Breast epithelium (tissue), 4 donors: ENCODE measurements around the gene KIF17. TPM values are rescaled to one million over a fixed set of nuclear protein-coding genes. Genes with fewer than 3 reads are reported as not detected.

Experiments
- DNase-seq, 2 donors: peaks; one replicate each; pipeline ENCODE4 v3.0.0-alpha.2; 2019; ENCODE audit warnings: low spot score in 2 of 2
- H3K27ac ChIP-seq, 2 donors: fragments of 200-600 bp; sonication (generic) in 1 of 2; one replicate each; pipeline ENCODE4 v1.5.1; 2016 to 2019; ENCODE audit warnings: mild to moderate bottlenecking in 1 of 2
- H3K27me3 ChIP-seq, 2 donors: fragments of 200-600 bp; sonication (generic) in 1 of 2; one replicate each; pipeline versions ENCODE4 v1.5.1 to v1.6.0; 2017 to 2019; ENCODE audit warnings: control low read depth in 1 of 2, mild to moderate bottlenecking in 1 of 2
- H3K36me3 ChIP-seq: fragments of 200-600 bp; one replicate; pipeline ENCODE4 v1.5.1; 2019
- H3K4me1 ChIP-seq, 2 donors: fragments of 200-600 bp; sonication (generic); one replicate each; pipeline ENCODE4 v1.5.1; 2016 to 2019; ENCODE audit warnings: control low read depth in 1 of 2
- H3K4me3 ChIP-seq, 3 donors: fragments of 200-600 bp; sonication (generic); 1 replicate in 2 of 3; 2 replicates in 1 of 3; pipeline ENCODE4 v1.5.1; 2016 to 2019; ENCODE audit warnings: mild to moderate bottlenecking in 3 of 3, moderate library complexity in 2 of 3
- H3K9me3 ChIP-seq, 2 donors: fragments of 200-600 bp; sonication (generic) in 1 of 2; one replicate each; pipeline ENCODE4 v1.5.1; 2016 to 2019; ENCODE audit warnings: control low read depth in 1 of 2
- CTCF ChIP-seq, 3 donors: fragments of 450-650 bp; IDR thresholded peaks; one replicate each; pipeline ENCODE4 v1.5.1; 2016 to 2017; ENCODE audit warnings: antibody characterized with exemption in 3 of 3, mild to moderate bottlenecking in 3 of 3, moderate library complexity in 3 of 3
- POLR2A ChIP-seq: fragments of 450-650 bp; IDR thresholded peaks from one replicate; pipeline ENCODE4 v1.6.1; 2016; ENCODE audit warnings: antibody characterized with exemption, mild to moderate bottlenecking, moderate library complexity
- POLR2AphosphoS5 ChIP-seq, 3 donors: sonication (generic); formaldehyde crosslinking; IDR thresholded peaks; one replicate each; pipeline ENCODE4 v1.6.1; 2017; ENCODE audit warnings: antibody characterized with exemption in 3 of 3
- intact Hi-C: fragments of 100-400 bp; cut with DNase I; formaldehyde crosslinking; loops from one replicate; pipeline ENCODE4 v1.15.1; 2023; ENCODE audit warnings: low total_unique reads
- total RNA-seq, 3 donors: library from RNA; depleted of rRNA; stranded (reverse); fragments of >200 nt; gene quantifications; one replicate each; pipeline ENCODE4 v1.1.0, GENCODE V29; 2016

Gene KIF17
- total RNA-seq, 3 donors from 2014 or later, result 1.8 to 3.5 (median 2.0) TPM

DNA sequence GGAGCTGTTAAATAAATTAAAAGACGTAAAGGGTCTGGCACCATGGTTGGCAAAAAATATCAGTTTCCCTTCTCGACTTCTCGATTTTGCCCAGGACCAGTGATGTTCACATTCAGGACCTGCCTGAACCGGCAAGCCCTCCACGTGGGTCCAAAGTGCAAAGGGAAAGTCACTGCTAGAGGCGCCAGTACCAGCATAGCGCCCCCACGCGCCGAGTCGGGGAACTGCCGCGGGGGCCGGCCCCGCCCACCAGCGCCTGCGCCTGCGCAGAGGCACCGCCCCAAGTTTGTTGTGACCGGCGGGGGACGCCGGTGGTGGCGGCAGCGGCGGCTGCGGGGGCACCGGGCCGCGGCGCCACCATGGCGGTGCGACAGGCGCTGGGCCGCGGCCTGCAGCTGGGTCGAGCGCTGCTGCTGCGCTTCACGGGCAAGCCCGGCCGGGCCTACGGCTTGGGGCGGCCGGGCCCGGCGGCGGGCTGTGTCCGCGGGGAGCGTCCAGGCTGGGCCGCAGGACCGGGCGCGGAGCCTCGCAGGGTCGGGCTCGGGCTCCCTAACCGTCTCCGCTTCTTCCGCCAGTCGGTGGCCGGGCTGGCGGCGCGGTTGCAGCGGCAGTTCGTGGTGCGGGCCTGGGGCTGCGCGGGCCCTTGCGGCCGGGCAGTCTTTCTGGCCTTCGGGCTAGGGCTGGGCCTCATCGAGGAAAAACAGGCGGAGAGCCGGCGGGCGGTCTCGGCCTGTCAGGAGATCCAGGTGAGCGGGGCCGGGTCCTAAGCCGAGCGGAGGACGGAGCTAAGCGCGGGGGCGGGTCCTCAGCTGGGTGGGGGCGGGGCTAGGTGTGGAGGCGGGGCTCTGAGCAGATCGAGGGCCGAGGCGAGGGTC lies 84.4 kb downstream of the KIF17 start, which contains the start of gene PINK1:
Gene PINK1, plus strand, starts transcription at position 269 of the 875 bp plus-strand sequence. Its CDS starts 91 bp downstream, at position 360.
- peak; percentile 67 to 84 for DNase-seq
- no peaks in the 10 kb centered on the region for H3K9me3 ChIP-seq
- intact Hi-C loops, result no loop called here
- no peaks in the 10 kb centered on the region for H3K4me1 ChIP-seq
- no peaks in the 10 kb centered on the region for H3K27me3 ChIP-seq
- H3K27ac ChIP-seq, result peak within 1 kb of the TSS; percentile 86 to 91
- TF ChIP-seq POLR2A, result no peak
- TF ChIP-seq CTCF (IDR thresholded peaks at IDR 0.05), result peak; percentile 93 to 99 (median 94)
- TF ChIP-seq POLR2AphosphoS5 (IDR thresholded peaks at IDR 0.05), result no peak
- peaks cover under 1% of the 10 kb centered on the region for H3K36me3 ChIP-seq
- H3K4me3 ChIP-seq, result peak within 1 kb of the TSS; percentile 88 to 99 (median 97)

GRCh38 chr1:20632386-20632785 lies 85.4 kb downstream of the KIF17 start:
- TF ChIP-seq POLR2A (no peak), POLR2AphosphoS5 (IDR thresholded peaks at IDR 0.05) (no peak)
- Histone ChIP-seq H3K27ac (no peak overlapping the region), H3K9me3 (no peaks in the 10 kb centered on the region), H3K27me3 (no peaks in the 10 kb centered on the region), H3K4me1 (no peaks in the 10 kb centered on the region), H3K36me3 (no peaks in the 10 kb centered on the region), H3K4me3 (no peak overlapping the region)
- no peak for DNase-seq
- intact Hi-C loops, result no loop called here

DNA sequence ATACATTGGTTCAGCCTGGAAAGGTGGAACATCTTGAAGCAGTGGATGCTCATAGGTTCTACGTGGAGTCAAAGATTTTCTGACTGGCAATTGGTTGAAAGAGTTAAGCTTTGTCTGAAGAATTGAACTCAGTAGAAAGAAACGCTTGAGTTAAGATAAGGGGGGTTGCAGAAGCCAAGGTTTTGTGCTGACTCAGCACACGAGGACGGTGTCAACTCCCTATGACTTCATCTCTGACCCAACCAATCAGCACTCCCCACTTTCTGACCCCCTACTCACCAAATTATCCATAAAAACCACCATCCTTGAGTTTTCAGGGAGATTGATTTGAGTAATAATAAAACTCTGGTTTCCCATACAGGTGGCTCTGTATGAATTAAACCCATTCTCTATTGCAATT lies 87.1 kb downstream of the KIF17 start:
- H3K4me3 ChIP-seq, result no peak overlapping the region
- TF ChIP-seq CTCF (IDR thresholded peaks at IDR 0.05) (no peak), POLR2AphosphoS5 (IDR thresholded peaks at IDR 0.05) (no peak), POLR2A (no peak)
- H3K36me3 ChIP-seq, result no peaks in the 10 kb centered on the region
- H3K4me1 ChIP-seq, result no peaks in the 10 kb centered on the region
- H3K27ac ChIP-seq, result no peak overlapping the region
- intact Hi-C loops, result no loop called here
- DNase-seq, result no peak
- H3K27me3 ChIP-seq, result no peaks in the 10 kb centered on the region
- no peaks in the 10 kb centered on the region for H3K9me3 ChIP-seq

GRCh38 chr1:20626524-20626923 lies 91.3 kb downstream of the KIF17 start:
- no peak for DNase-seq
- Histone ChIP-seq H3K4me3 (no peak overlapping the region), H3K4me1 (no peaks in the 10 kb centered on the region), H3K36me3 (no peaks in the 10 kb centered on the region), H3K27ac (no peak overlapping the region), H3K9me3 (no peaks in the 10 kb centered on the region), H3K27me3 (no peaks in the 10 kb centered on the region)
- intact Hi-C loops, result no loop called here
- no peak for TF ChIP-seq POLR2AphosphoS5 (IDR thresholded peaks at IDR 0.05)
- no peak for TF ChIP-seq POLR2A
- no peak for TF ChIP-seq CTCF (IDR thresholded peaks at IDR 0.05)

- TF ChIP-seq CTCF (IDR thresholded peaks at IDR 0.05) (no peak), POLR2A (no peak), POLR2AphosphoS5 (IDR thresholded peaks at IDR 0.05) (no peak)
- H3K36me3 ChIP-seq, result no peaks in the 10 kb centered on the region
- H3K4me3 ChIP-seq, result no peak overlapping the region
- H3K9me3 ChIP-seq, result no peaks in the 10 kb centered on the region
- H3K27ac ChIP-seq, result no peak overlapping the region
- H3K27me3 ChIP-seq, result no peaks in the 10 kb centered on the region
- intact Hi-C loops, result no loop called here
- no peaks in the 10 kb centered on the region for H3K4me1 ChIP-seq
- DNase-seq, result no peak
Observed at GRCh38 chr1:20626098-20626427, 91.7 kb downstream of the KIF17 start.
